MM.1S (cell line): ENCODE data around the gene PIK3CG.
"Not testable (repeated sequence)": the region's sequence is repeated elsewhere in the genome, so short reads cannot be mapped to it uniquely, and the experiment has no call there.

Experiments used
- DNase-seq: peaks from one replicate; pipeline ENCODE4 v3.0.0-alpha.2; 2015
- H2AFZ ChIP-seq: fragments of 300-600 bp; sonication (generic); 2 replicates; pipeline ENCODE4 v1.6.0; 2016; ENCODE audit warnings: antibody characterized with exemption, low read length
- H3F3A ChIP-seq: fragments of 300-600 bp; sonication (generic); 2 replicates; pipeline ENCODE4 v1.6.1; 2016; ENCODE audit warnings: mild to moderate bottlenecking, antibody characterized with exemption, low read length, moderate library complexity, mixed read lengths; ENCODE audit not compliant: insufficient read depth
- H3K27ac ChIP-seq: fragments of 300-600 bp; sonication (generic); 2 replicates; pipeline ENCODE4 v1.5.1; 2016; ENCODE audit warnings: mild to moderate bottlenecking, low read length
- H3K27me3 ChIP-seq: fragments of 300-600 bp; sonication (generic); replicated peaks from 2 replicates; pipeline ENCODE4 v1.6.0; 2016; ENCODE audit warnings: low read length; ENCODE audit not compliant: insufficient read depth
- H3K36me3 ChIP-seq: fragments of 300-600 bp; sonication (generic); replicated peaks from 2 replicates; pipeline ENCODE4 v1.6.1; 2016; ENCODE audit warnings: mild to moderate bottlenecking, low read length, mixed read lengths; ENCODE audit not compliant: insufficient read depth
- H3K4me1 ChIP-seq: fragments of 300-600 bp; sonication (generic); 2 replicates; pipeline ENCODE4 v1.6.1; 2016; ENCODE audit warnings: low read length, mixed read lengths
- H3K4me2 ChIP-seq: fragments of 300-600 bp; sonication (generic); 2 replicates; pipeline ENCODE4 v1.6.0; 2016; ENCODE audit warnings: low read depth, low read length
- H3K4me3 ChIP-seq: fragments of 300-600 bp; sonication (generic); 2 replicates; pipeline ENCODE4 v1.5.1; 2016; ENCODE audit warnings: low read length, mixed read lengths
- H3K79me2 ChIP-seq: fragments of 300-600 bp; sonication (generic); 2 replicates; pipeline ENCODE4 v1.6.1; 2016; ENCODE audit warnings: mixed run types, low read length, mixed read lengths
- H3K9ac ChIP-seq: fragments of 300-600 bp; sonication (generic); 2 replicates; pipeline ENCODE4 v1.6.1; 2016; ENCODE audit warnings: low read length, mixed read lengths
- H3K9me2 ChIP-seq: fragments of 300-600 bp; sonication (generic); replicated peaks from 2 replicates; pipeline ENCODE4 v1.6.1; 2016; ENCODE audit warnings: mild to moderate bottlenecking, low read length, mixed read lengths; ENCODE audit not compliant: insufficient read depth
- H3K9me3 ChIP-seq: fragments of 300-600 bp; sonication (generic); replicated peaks from 2 replicates; pipeline ENCODE4 v1.6.1; 2016; ENCODE audit warnings: mild to moderate bottlenecking, low read length, mixed read lengths; ENCODE audit not compliant: insufficient read depth
- H4K20me1 ChIP-seq: fragments of 300-600 bp; sonication (generic); 2 replicates; pipeline ENCODE4 v1.6.1; 2016; ENCODE audit warnings: mild to moderate bottlenecking, low read length, moderate library complexity, mixed read lengths; ENCODE audit not compliant: insufficient read depth
- EZH2 ChIP-seq: fragments of 300-600 bp; sonication (generic); optimal IDR thresholded peaks from 2 replicates; pipeline ENCODE3; 2017; ENCODE audit warnings: low read depth, mild to moderate bottlenecking, antibody characterized with exemption, low read length, mixed read lengths
- EZH2phosphoT487 ChIP-seq: fragments of 300-600 bp; sonication (generic); IDR thresholded peaks from 2 replicates; pipeline ENCODE4 v1.6.1; 2018; ENCODE audit warnings: antibody characterized with exemption, low read length
- TF ChIP-seq, protein P1 (sequence below): fragments of 300-600 bp; sonication (generic); IDR thresholded peaks from 2 replicates; pipeline ENCODE4 v1.5.1; 2016; ENCODE audit warnings: antibody characterized with exemption, low read length, mixed read lengths

The PIK3CG gene

DNA sequence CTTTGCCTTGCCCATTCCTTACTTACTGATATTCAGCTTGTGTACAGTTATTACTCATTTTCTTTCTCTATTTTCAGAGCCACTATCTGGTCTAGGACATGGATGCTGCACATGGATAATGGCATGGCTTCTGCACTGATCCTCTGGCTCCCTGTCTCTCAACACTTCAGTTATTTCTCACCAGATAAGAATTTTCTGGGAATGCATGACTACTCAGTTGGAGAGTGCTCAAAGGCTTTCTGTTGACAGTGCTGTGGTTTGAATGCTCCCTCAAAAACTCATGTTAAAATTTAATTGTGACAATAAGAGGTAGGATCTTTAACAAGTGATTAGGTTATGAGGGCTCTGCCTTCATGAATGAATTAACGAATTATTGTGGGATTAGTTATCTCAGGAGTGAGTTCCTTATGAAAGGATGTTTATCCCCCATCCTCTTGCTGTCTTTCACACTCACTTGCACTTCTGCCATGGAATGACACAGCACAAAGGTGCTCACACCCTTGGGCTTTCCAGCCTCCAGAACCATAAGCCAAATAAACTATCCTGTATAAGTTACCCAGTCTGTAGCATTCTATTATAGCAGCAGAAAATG lies 16.1 kb upstream of the PIK3CG start:
- Histone ChIP-seq H3K4me3 (no peak overlapping the region), H3K9me2 (0 out of 2 replicates have a peak, but pooled peaks cover under 1% of the 10 kb centered on the region), H4K20me1 (no peaks in the 10 kb centered on the region), H2AFZ (no peak overlapping the region), H3K4me1 (no peaks in the 10 kb centered on the region), H3K9me3 (no peaks in the 10 kb centered on the region), H3K9ac (no peak overlapping the region), H3K79me2 (no peaks in the 10 kb centered on the region), H3K36me3 (no peaks in the 10 kb centered on the region), H3K27ac (no peak overlapping the region), H3K27me3 (no peaks in the 10 kb centered on the region), H3K4me2 (no peak overlapping the region), H3F3A (no peaks in the 10 kb centered on the region)
- TF ChIP-seq EZH2phosphoT487 (no peak), EZH2 (no peak)
- TF ChIP-seq, protein P1, sequence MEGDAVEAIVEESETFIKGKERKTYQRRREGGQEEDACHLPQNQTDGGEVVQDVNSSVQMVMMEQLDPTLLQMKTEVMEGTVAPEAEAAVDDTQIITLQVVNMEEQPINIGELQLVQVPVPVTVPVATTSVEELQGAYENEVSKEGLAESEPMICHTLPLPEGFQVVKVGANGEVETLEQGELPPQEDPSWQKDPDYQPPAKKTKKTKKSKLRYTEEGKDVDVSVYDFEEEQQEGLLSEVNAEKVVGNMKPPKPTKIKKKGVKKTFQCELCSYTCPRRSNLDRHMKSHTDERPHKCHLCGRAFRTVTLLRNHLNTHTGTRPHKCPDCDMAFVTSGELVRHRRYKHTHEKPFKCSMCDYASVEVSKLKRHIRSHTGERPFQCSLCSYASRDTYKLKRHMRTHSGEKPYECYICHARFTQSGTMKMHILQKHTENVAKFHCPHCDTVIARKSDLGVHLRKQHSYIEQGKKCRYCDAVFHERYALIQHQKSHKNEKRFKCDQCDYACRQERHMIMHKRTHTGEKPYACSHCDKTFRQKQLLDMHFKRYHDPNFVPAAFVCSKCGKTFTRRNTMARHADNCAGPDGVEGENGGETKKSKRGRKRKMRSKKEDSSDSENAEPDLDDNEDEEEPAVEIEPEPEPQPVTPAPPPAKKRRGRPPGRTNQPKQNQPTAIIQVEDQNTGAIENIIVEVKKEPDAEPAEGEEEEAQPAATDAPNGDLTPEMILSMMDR: no peak
- no peak for DNase-seq

DNA sequence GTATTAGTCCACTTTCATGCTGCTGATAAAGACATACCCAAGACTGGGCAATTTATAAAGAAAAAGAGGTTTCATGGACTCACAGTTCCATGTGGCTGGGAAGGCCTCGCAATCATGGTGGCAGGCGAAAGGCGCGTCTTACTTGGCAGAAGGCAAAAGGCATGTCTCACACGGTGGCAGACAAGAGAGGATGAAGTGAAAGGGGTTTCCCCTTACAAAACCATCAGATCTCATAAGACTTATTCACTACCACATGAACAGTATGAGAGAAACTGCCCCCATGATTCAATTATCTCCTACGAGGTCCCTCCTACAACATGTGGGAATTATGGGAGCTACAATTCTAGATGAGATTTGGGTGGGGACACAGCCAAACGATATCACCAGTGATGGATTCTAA lies 13.4 kb upstream of the PIK3CG start:
- not testable (repeated sequence) for H3K9me3 ChIP-seq, H3K9ac ChIP-seq, H3K4me3 ChIP-seq, H2AFZ ChIP-seq, DNase-seq, H3K27me3 ChIP-seq, H3K4me2 ChIP-seq, H3K27ac ChIP-seq, H3K9me2 ChIP-seq, H3K79me2 ChIP-seq, H3F3A ChIP-seq, H4K20me1 ChIP-seq, H3K4me1 ChIP-seq, H3K36me3 ChIP-seq

DNA sequence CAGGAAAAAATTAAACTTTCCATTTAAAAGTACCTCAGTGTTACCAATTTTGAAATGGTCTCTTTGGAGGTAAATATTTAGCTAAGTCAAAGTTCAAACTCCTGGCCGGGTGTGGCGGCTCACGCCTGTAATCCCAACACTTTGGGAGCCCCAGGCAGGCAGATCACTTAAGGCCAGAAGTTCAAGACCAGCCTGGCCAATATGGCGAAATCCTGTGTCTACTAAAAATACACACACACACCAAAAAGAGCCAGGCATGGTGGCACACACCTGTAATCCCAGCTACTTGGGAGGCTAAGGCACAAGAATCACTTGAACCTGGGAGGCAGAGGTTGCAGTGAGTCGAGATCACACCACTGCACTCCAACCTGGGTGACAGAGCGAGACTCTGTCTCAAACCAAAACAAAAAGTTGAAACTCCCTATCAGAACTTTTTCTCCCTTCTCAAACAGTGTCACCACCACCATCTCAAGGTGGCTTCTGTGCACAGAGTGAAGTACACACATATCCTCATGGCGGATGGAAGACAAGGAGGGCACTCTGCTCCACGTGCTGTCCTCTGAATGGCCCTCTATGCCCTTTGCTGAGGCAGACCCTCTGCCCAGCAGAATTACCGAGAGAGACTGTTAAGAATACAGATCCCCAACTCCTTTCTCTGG lies 11.7 kb upstream of the PIK3CG start:
- no peak overlapping the region for H3K4me3 ChIP-seq
- H3K36me3 ChIP-seq: no peaks in the 10 kb centered on the region
- H3K4me1 ChIP-seq: no peaks in the 10 kb centered on the region
- no peak overlapping the region for H2AFZ ChIP-seq
- no peaks in the 10 kb centered on the region for H3K79me2 ChIP-seq
- no peak overlapping the region for H3K4me2 ChIP-seq
- H3K9ac ChIP-seq: no peak overlapping the region
- no peak for DNase-seq
- H3K27me3 ChIP-seq: no peaks in the 10 kb centered on the region
- no peak for TF ChIP-seq EZH2phosphoT487
- TF ChIP-seq, protein P1: no peak
- TF ChIP-seq EZH2: no peak
- no peaks in the 10 kb centered on the region for H3F3A ChIP-seq
- H3K27ac ChIP-seq: no peak overlapping the region
- 0 out of 2 replicates have a peak, but pooled peaks cover 2% of the 10 kb centered on the region for H3K9me2 ChIP-seq
- no peaks in the 10 kb centered on the region for H3K9me3 ChIP-seq
- no peaks in the 10 kb centered on the region for H4K20me1 ChIP-seq

DNA sequence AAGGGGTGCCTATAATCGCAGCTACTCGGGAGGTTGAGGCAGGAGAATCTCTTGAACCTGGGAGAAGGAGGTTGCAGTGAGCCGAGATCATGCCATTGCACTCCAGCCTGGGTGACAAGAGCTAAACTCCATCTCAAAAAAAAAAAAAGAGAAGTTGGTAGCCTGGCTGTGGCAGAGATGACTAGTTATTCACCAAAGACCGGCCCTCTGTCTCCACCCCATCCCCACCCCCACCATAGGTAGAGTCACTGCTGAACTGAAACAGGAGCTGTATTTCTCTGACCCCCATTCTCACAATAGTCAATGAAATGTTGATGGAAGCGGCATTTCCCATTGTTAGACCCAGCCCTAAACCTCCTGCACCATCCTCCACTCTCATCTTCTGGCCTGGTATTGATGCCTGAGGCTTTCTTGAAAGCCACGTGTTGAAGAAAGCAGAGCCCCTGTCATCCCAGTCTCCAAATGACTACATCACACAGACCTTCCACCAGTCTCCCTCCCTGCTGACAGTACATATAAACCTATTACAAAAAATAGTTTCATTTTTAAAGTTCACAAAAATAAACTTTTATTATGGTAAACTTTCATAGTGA lies 9.4 kb upstream of the PIK3CG start:
- Histone ChIP-seq H3K27ac (no peak overlapping the region), H3K9ac (no peak overlapping the region), H3K79me2 (no peaks in the 10 kb centered on the region), H3K9me3 (no peaks in the 10 kb centered on the region), H4K20me1 (no peaks in the 10 kb centered on the region), H3K36me3 (no peaks in the 10 kb centered on the region), H3K4me2 (no peak overlapping the region), H3K4me3 (no peak overlapping the region), H3K9me2 (0 out of 2 replicates have a peak, but pooled peaks cover 2% of the 10 kb centered on the region), H2AFZ (no peak overlapping the region), H3F3A (no peaks in the 10 kb centered on the region), H3K4me1 (no peaks in the 10 kb centered on the region), H3K27me3 (no peaks in the 10 kb centered on the region)
- TF ChIP-seq EZH2: no peak
- TF ChIP-seq EZH2phosphoT487: no peak
- TF ChIP-seq, protein P1: no peak
- no peak for DNase-seq
